Stimulated activated memory B cell treated with anti-CD40 and anti-IgM and Interleukin-4, amounts not matched to agents 10 μg/mL and 1 μg/mL and 100 μg/mL, for 72 hours (primary cell): ENCODE results near the gene CYP4F22.
"Not testable (repeated sequence)": the region's sequence is repeated elsewhere in the genome, so short reads cannot be mapped to it uniquely, and the experiment has no call there.

Source experiments
- ATAC-seq: fragments of 150-1000 bp; cut with Tn5 transposase; 2 replicates; pipeline ENCODE4 v1.10.0; 2021
- H3K27ac Mint-ChIP-seq: one replicate; pipeline ENCODE4 v1.8.0; 2022; ENCODE audit warnings: mild to moderate bottlenecking, mixed read lengths
- H3K27me3 Mint-ChIP-seq: one replicate; pipeline ENCODE4 v1.8.0; 2022; ENCODE audit warnings: mixed read lengths
- H3K36me3 Mint-ChIP-seq: one replicate; pipeline ENCODE4 v1.8.0; 2022; ENCODE audit warnings: mixed read lengths
- H3K4me1 Mint-ChIP-seq: one replicate; pipeline ENCODE4 v1.8.0; 2022; ENCODE audit warnings: mixed read lengths
- H3K4me3 Mint-ChIP-seq: one replicate; pipeline ENCODE4 v1.8.0; 2022; ENCODE audit warnings: mild to moderate bottlenecking, moderate library complexity, mixed read lengths
- H3K9me3 Mint-ChIP-seq: one replicate; pipeline ENCODE4 v1.8.0; 2022; ENCODE audit warnings: mixed read lengths

CYP4F22 gene

DNA sequence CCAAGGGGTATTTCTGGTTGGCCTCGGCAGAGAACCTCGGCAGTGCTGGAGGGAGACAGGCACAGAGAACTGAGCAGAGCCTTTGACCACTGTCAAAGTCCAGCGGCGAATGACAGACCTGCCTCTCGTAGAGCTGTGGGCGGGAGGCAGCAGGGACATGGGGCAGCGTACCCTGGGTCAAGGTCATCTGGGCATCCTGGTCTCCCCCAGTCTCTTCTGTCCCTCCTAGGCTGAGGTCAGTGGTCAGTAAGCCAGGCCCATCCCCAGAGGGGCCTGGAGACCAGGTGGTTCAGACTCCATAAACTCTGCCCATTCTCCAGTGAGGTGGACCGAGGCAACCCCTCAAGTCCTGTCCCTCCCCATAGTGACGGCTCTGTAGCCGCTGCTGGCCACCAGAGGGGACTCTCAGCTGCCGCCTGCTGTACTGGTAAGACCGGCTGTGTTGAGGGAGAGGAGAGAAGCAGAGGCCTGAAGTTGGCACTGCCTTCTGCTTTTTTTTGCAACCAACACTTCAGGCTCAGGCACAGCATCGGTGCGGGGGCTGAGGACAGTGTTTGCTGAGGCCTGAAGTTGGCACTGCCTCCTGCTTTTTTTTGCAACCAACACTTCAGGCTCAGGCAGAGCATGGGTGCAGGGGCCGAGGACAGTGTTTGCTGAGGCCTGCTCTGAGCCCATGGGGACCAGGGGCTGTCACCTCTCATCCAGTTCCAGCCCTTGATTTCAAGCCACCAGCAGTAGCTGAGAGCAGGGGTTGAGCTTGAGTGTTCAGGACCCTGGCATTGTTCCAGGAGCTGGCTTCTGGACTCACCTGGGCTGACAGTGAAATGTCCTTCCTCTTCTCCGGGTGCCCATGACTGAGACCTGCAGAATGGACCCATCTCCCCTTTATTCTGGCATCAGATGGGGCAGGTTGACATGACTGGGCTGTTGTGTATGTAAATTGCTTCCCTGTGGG is 28.7 kb upstream of the CYP4F22 start, which contains the start of gene PGLYRP2:
Gene PGLYRP2, minus strand, starts transcription at position 111 of the 955 bp plus-strand sequence. CDS start 130 bp downstream, outside the sequence.
- Mint-ChIP-seq H3K4me1 (peaks cover 8% of the 10 kb centered on the region), H3K27me3 (no peaks in the 10 kb centered on the region), H3K36me3 (no peaks in the 10 kb centered on the region), H3K4me3 (no peak within 1 kb of the TSS), H3K9me3 (no peaks in the 10 kb centered on the region), H3K27ac (peak within 1 kb of the TSS; percentile 38)
- peak; percentile 39 for ATAC-seq

DNA sequence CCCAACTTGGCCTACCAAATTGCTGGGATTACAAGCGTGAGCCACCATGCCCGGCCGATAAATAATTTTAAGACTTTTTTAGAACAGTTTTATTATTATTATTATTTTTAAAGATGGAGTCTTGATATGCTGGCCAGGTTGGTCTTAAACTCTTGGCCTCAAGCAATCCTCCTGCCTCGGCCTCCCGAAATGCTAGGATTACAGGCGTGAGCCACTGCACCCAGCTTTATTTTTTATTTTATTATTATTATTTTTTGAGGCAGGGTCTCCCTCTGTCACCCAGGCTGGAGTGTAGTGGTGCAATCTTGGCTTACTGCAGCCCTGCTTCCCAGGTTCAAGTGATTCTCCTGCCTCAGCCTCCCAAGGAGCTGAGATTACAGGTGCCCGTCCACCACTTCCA is 27.3 kb upstream of the CYP4F22 start:
- H3K4me3 Mint-ChIP-seq, H3K4me1 Mint-ChIP-seq, H3K27me3 Mint-ChIP-seq, H3K9me3 Mint-ChIP-seq, H3K36me3 Mint-ChIP-seq, ATAC-seq, H3K27ac Mint-ChIP-seq: not testable (repeated sequence)

DNA sequence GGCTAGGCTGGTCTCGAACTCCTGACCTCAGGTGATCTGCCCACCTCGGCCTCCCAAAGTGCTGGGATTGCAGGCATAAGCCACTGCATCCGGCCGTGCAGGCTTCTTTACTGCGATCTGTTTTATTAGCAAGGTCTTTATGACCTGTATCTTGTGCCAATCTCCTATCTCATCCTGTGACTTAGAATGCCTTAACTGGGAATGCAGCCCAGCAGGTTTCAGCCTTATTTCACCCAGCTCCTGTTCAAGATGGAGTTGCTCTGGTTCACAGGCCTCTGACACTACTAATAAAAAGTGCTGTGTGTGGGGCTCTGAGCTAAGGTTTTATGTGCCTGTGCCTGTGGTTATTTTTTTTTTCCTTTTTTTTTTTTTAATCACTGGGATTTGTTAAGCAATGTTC is 22.6 kb upstream of the CYP4F22 start:
- not testable (repeated sequence) for H3K27me3 Mint-ChIP-seq, H3K27ac Mint-ChIP-seq, H3K9me3 Mint-ChIP-seq, H3K36me3 Mint-ChIP-seq, ATAC-seq, H3K4me3 Mint-ChIP-seq, H3K4me1 Mint-ChIP-seq

DNA sequence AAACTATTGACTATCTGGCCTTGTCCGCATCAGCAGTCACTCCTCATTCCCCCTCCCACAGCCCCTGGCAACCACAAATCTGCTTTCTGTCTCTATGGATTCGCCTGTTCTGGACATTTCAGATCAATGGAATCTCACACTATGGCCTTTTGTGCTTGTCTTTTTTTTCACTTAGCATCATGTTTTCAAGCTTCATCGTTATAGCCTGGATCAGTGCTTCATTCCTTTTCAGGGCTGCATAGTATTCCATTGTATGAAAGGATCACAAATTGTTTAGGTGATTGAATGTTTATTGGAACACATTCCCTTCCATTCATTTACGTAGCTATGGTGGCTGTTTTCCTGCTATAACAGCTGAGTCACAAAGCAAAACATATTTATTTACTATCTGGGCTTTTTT is 21.3 kb upstream of the CYP4F22 start:
- H3K36me3 Mint-ChIP-seq, result no peaks in the 10 kb centered on the region
- ATAC-seq, result no peak
- H3K9me3 Mint-ChIP-seq, result no peaks in the 10 kb centered on the region
- peaks cover 8% of the 10 kb centered on the region for H3K4me1 Mint-ChIP-seq
- H3K27ac Mint-ChIP-seq, result no peak overlapping the region
- no peak overlapping the region for H3K4me3 Mint-ChIP-seq
- H3K27me3 Mint-ChIP-seq, result no peaks in the 10 kb centered on the region

DNA sequence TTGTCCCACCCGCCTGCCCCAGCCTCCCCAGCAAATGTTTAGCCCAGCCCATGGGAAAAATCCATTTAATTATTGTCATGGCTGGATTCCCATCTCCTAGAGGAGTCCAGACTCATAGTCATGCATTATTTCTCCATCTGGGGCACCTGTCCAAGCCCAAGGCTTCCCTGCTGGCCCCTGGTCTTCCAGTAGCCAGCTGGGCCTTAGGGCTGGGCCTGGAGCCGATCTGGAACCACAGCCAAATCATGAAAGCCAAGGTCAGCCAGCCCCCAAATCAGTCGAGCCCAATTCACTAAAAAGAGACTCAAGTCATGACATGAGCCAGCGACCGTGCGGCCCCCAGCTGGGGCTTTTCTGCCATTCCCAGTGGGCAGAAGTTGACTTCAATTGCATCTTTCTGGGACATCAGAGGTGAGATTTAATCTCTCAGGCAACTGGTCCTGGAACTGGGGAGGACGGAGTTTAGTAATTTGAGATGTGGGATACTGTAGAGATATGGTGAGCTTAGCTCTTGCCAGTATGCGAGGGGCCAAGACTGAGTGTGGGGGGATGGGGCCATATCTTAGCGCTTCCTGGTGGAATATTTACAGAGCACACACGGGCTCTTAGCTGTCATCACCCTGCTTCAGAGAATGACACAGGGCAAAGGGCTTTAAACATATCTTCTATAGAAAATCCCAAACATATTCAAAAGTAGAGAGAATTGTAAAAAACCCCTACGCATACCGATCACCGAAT is 19.7 kb upstream of the CYP4F22 start:
- H3K27me3 Mint-ChIP-seq, result no peaks in the 10 kb centered on the region
- no peak overlapping the region for H3K4me3 Mint-ChIP-seq
- H3K36me3 Mint-ChIP-seq, result no peaks in the 10 kb centered on the region
- no peaks in the 10 kb centered on the region for H3K9me3 Mint-ChIP-seq
- no peak for ATAC-seq
- H3K4me1 Mint-ChIP-seq, result peaks cover 2% of the 10 kb centered on the region
- H3K27ac Mint-ChIP-seq, result no peak overlapping the region

DNA sequence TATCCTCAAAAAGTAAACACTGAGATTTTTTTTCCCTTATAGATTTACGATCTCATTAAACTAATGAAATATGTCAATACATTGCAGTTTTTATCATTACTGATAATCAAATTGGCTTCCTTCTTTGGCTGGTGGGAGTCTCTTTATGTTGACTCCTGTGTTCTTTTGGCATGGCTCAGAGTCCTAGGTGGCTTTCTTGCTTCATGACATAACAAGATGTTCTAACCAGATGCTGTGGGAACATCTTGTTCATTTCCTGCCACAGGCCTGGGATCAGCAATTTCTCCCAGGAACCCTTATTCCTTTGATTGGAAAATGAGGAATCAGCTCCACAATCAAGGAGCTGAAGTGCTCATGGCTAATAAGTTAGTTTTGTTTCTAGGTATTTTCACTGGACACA is 13.2 kb upstream of the CYP4F22 start:
- Mint-ChIP-seq H3K4me3 (no peak overlapping the region), H3K27me3 (peaks cover 21% of the 10 kb centered on the region), H3K4me1 (no peaks in the 10 kb centered on the region), H3K27ac (no peak overlapping the region), H3K36me3 (no peaks in the 10 kb centered on the region), H3K9me3 (peaks cover 3% of the 10 kb centered on the region)
- no peak for ATAC-seq

DNA sequence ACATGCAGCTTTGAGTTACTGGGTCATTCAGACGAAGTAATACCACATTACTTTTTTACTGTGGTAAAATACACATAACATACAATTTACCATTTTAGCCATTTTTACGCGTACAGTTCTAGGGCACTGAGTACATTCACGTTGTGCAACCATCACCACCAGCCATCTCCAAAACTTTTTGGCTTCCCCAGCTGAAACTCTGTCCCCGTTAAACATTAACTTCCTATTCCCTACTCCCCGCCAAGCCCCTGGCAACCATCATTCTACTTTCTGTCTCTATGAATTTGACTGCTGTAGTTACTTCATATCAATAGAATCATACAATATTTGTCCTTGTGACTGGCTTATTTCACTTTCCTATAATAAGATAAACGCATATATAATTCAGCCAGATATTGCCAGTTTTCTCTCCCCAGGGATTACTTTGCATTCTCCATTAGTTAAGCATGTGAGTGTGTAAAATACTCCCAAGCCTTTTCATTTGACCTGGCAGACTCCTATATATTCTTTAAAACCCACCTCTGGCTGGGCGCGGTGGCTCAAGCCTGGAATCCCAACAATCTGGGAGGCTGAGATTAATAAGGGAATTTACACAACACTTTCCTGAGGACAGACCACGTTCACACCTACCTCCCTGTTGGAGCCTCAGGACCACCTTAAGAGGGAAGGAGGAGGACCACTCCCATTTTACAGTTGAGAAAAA is 10.0 kb upstream of the CYP4F22 start:
- H3K27ac Mint-ChIP-seq, result no peak overlapping the region
- H3K4me1 Mint-ChIP-seq, result no peaks in the 10 kb centered on the region
- H3K27me3 Mint-ChIP-seq, result peaks cover 33% of the 10 kb centered on the region
- peaks cover 3% of the 10 kb centered on the region for H3K9me3 Mint-ChIP-seq
- ATAC-seq, result no peak
- H3K36me3 Mint-ChIP-seq, result no peaks in the 10 kb centered on the region
- H3K4me3 Mint-ChIP-seq, result no peak overlapping the region

DNA sequence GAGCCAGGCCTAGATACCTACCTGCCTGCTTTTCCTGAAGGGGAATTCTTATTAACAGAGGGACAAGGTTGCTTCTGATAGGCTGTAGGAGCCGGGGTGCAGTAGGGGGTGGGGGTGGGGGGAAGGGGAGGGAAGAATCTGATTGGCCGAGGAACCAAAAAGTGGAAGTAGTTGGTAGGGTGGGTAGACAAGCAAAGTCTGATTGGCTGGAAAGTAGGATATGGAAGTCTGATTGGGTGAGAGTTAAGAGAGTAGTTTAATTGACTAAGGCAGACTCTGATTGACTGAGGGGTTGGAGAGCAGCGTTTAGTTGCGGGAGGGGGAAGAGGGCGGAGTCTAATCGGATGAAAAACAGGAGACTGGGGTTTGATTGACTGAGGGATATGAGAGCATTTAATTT is 9.4 kb upstream of the CYP4F22 start:
- Mint-ChIP-seq H3K4me1 (no peaks in the 10 kb centered on the region), H3K36me3 (no peaks in the 10 kb centered on the region), H3K4me3 (no peak overlapping the region), H3K27me3 (peaks cover 33% of the 10 kb centered on the region), H3K27ac (no peak overlapping the region), H3K9me3 (peaks cover 3% of the 10 kb centered on the region)
- ATAC-seq, result no peak

DNA sequence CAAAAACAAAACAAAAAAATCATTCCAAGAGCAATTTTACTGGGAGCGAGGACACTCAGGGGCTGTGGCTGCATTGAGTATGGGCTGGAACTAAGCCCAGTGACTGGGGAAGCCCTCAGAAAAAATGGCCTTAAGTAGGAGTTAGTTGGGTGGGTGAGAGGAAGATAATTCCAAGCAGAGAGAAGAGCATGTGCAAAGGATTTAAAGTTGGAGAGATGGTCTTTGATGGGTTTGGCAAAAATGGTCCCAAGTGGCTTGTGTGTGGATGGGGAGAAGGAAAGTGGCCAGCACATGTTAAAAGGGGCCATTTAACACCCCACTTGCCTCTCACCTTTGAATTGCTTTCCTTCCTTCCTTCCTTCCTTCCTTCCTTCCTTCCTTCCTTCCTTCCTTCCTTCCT is 6.7 kb upstream of the CYP4F22 start:
- Mint-ChIP-seq H3K27ac (no peak overlapping the region), H3K4me3 (no peak overlapping the region), H3K27me3 (peaks cover 56% of the 10 kb centered on the region), H3K4me1 (no peaks in the 10 kb centered on the region), H3K36me3 (no peaks in the 10 kb centered on the region), H3K9me3 (peaks cover 6% of the 10 kb centered on the region)
- no peak for ATAC-seq

DNA sequence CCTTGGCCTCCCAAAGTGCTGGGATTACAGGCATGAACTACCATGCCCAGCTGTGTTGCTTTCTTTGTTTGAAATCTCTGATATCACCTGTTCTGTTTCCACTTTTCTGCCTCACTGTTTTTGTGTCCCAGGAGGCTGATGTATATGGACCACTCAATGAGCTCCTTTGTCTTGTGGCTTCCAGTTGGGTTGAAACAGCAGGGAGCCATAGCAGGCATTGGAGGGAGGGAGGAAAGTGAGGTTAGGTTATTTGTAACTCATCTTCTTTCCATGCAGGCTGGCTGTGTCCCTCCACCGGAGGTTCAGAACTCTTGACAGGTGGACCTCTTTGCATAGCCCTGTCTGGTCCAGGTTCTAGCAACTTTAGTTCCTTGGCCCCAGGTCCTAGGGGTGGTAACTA is 6.1 kb upstream of the CYP4F22 start:
- H3K27ac Mint-ChIP-seq, result no peak overlapping the region

DNA sequence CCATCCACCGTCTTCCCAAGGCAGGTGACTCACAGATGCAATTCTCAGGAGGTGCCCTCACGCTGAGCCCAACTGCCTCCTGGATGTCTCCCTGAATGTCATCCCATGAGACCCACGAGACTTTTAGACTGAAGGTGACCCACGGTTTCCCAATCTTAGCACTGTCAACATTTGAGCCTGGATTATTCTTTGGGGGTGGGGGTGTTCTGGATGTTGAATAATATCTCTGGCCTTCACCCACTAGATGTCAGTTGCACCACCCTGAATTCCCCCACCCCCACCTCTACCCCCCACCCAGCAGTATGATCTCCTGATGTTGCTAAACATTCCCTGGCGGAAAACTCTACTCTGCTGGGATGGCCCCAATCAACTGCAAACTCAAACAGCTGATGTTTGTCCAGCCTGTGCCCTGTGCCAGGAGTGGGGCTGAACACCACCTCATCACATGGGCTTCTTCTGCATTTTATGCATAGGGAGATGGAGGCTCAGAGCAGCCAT is 2.2 kb upstream of the CYP4F22 start:
- H3K9me3 Mint-ChIP-seq, result peaks cover 3% of the 10 kb centered on the region

More for the DNA sequence above, 6.1 kb upstream of the CYP4F22 start:
- ATAC-seq, result no peak
- Mint-ChIP-seq H3K36me3 (no peaks in the 10 kb centered on the region), H3K4me1 (no peaks in the 10 kb centered on the region), H3K27me3 (peaks cover 62% of the 10 kb centered on the region), H3K4me3 (no peak overlapping the region), H3K9me3 (peaks cover 6% of the 10 kb centered on the region)

DNA sequence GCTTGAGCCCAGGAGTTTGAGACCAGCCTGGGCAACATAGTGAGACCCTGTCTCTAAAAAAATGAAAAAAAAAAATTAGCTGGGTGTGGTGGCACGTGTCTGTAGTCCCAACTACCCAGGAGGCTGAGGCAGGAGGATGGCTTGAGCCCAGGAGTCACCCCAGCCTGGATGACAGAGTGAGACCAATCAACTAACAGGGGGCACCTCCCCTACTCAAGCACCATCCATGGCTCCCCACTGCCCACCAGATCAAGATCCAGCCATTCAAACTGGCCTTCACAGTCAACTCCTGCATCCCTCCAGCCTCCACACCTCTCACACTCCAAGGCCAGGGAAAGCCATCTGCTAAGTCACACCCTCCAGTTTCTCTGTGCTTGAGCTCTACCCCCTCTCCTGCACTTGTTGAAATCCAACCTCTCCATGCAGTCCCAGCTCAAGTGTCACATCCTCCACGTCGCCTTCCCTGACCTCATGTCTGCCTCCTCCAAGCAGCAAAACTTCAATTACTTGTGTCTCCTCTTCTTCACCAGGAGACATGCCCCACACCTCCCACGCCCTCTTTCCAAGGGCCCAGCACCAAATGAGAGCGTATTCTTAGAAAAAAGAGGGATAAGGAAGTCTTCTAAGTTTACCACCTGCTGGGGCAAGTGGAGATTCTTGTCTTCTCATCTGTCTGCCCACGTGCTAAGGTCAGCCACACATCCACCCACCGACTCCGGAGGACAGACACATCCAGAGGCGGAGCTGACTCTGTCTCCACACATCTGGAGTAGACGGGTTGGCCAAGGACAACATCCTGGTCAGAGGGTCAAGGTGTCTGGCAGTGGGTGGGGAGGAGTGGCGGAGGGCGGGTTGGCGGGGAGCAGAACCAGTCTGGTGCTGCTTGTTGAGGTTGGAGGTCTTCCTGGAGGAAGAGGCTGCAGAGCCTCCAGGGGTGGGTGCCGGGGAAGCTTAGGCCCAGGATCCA is 974 bp upstream of the CYP4F22 start:
- peaks cover 13% of the 10 kb centered on the region for H3K4me1 Mint-ChIP-seq
- H3K4me3 Mint-ChIP-seq, result no peak overlapping the region
- no peak overlapping the region for H3K27ac Mint-ChIP-seq
- H3K36me3 Mint-ChIP-seq, result no peaks in the 10 kb centered on the region
- peaks cover 3% of the 10 kb centered on the region for H3K9me3 Mint-ChIP-seq
- peaks cover 72% of the 10 kb centered on the region for H3K27me3 Mint-ChIP-seq
- ATAC-seq, result no peak

More for the DNA sequence above, 2.2 kb upstream of the CYP4F22 start:
- H3K4me3 Mint-ChIP-seq, result no peak overlapping the region
- H3K27me3 Mint-ChIP-seq, result peaks cover 65% of the 10 kb centered on the region
- peaks cover 13% of the 10 kb centered on the region for H3K4me1 Mint-ChIP-seq
- no peak overlapping the region for H3K27ac Mint-ChIP-seq
- no peak for ATAC-seq
- H3K36me3 Mint-ChIP-seq, result no peaks in the 10 kb centered on the region

DNA sequence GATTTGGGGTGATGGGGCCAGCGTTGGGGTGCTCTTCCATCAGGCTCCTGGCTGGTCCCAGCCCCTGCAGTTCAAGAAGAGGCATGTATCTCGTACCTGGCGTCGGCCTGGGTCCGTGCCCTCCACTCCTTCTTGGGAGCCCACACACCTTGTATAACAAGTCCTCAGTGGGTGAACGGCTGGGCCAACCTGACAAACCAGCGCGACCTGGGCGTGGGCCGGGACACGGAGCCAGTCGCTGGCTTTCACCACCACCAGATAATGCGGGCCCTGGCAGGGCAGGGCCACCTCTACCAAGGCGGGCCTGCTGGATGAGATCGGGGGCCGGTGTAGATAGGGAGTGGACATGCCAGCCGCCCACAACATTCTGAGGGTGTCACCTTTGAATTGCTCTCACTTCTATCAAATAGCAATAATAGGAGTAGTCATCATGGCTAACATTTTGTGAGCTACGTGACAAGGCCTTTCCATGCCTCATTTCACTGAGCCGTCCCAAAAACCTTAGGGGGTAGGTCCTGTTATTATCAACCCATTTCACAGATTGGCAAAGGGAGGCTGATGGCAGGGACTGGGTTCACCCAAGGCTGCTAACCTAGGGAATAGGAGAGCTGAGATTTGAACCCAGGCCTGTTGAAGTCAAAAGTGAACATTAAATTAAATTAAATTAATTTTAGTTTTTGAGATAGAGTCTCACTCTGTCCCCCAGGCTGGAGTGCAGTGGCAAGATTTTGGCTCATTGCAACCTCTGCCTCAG is 3.5 kb downstream of the CYP4F22 start:
- Mint-ChIP-seq H3K9me3 (no peaks in the 10 kb centered on the region), H3K4me3 (no peak overlapping the region), H3K27me3 (peaks cover 56% of the 10 kb centered on the region), H3K27ac (no peak overlapping the region), H3K4me1 (peaks cover 13% of the 10 kb centered on the region), H3K36me3 (no peaks in the 10 kb centered on the region)
- ATAC-seq, result no peak

DNA sequence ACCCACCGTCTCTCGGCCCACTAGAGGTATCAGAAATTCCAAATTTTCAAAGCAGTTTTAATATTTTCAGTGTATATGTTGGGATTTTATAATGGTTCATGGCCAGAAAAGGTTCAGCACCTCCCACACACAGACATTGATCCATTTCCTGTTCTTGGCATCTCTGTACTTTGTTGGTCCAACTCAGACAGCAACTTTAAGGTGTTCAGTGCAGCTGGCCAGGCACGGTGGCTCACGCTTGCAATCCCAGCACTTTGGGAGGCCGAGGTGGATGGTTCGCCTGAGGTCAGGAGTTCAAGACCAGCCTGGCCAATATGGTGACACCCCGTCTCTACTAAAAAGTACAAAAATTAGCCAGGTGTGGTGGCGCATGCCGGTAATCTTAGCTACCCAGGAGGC is 6.9 kb downstream of the CYP4F22 start:
- H3K4me1 Mint-ChIP-seq, H3K27ac Mint-ChIP-seq, H3K36me3 Mint-ChIP-seq, H3K4me3 Mint-ChIP-seq, ATAC-seq, H3K9me3 Mint-ChIP-seq: not testable (repeated sequence)
- peaks cover 48% of the 10 kb centered on the region for H3K27me3 Mint-ChIP-seq
